Measurements from ENCODE around the gene ZCCHC7.

GRCh38 chr9:37128051-37128450 is 7.7 kb downstream of the ZCCHC7 start:
- TF ChIP-seq CTCF (IDR thresholded peaks at IDR 0.05) (no peak), POLR2A (IDR thresholded peaks at IDR 0.05) (no peak)
